HG03571 (cell line): ENCODE results near the gene ADIPOR2.
A peak's percentile ranks its signal among the peaks of the same experiment; 100 is the strongest.
"Not testable (repeated sequence)": the region's sequence is repeated elsewhere in the genome, so short reads cannot be mapped to it uniquely, and the experiment has no call there.

Experiments
- ATAC-seq: cut with Tn5 transposase; IDR thresholded peaks from one replicate; pipeline ENCODE4 v1.9.1; 2021; ENCODE audit not compliant: unreplicated experiment

The ADIPOR2 gene

DNA sequence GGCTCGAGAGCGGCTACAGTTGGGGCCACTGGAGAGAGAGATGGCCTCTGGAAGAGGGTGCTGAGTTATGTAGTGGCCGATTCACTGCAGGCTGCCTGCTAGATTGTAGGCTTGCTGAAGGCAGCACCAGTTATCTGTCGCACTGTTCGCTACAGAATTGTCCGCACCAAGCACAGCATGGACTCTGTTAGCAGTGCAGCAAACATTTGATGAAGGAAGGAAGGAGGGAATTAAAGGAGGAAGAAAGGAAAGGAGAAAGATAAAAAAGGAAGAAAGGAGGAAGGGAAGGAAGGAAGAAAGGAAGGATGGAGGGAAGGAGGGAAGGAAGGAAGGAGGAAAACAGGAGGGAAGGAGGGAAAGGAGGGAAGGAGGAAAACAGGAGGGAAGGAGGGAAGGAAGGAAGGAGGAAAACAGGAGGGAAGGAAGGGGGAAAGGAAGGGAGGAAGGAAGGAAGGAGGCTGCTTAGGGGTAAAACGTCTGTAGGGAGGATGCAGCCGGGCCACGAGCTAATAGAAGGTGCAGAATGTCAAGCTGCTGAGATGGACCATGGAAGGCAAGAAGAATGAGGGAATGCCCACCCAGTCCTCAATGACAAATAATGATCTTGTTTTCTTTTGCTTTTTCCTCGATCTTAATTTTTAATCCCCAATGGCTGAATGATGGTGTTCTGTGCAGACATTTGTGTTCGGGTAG lies 27.3 kb upstream of the ADIPOR2 start:
- no peak for ATAC-seq

DNA sequence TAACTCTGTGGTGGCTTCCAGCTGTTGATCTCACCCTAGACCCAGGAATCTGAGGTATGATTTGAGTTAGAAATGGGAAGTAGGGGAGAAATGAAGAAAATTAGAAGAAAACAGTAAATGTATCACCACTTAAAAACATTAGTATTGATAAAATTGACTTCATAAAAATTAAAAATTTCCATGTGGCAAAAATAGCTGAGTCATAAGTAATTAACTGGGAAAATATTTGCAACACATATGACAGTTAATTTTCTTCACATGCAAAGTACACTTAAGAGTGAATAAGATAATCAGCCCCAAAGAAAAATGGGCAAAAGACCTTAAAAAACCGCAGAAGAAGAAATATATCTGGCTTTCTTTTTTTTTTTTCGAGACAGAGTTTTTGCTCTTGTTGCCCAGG lies 25.5 kb upstream of the ADIPOR2 start:
- no peak for ATAC-seq

DNA sequence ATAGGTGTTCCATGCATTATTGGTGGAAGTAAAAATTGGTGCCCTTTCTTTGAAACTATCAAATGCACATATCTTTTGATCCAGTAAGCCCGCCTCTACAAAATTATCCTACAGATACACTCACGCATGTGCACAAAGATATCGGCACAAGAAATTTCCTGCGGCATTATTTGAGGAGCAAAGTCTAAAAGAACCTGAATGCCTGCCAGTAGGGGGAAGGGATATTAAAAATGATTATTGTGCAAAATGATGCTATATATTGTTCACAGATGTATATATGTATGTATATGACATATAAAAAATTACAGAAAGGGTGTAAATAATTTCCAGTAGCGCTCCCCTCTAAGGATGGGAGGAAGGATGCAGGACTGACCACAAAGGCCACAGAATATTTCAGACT lies 24.7 kb upstream of the ADIPOR2 start:
- no peak for ATAC-seq

DNA sequence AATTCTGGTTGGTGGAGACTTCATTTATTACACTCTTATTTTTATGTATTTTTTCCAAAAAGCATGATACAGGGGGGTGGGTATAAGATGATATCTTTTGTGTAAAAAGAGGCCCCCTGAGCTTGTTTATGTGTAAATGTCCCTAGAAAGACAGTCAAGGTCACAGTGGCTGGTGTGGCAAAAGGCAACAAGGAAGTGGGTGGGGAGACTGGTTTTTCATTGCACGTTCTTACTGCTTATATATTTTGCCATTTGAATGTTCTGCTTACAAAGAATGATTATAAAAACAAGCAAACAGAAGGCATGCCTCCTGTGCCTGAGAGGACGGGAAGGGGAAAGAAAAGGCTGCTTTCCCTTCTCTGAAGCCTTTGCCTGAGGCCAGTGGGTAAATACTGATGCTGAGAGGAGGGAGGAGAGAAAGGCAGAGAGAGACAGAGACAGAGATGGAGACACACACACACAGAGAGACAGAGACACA lies 24.1 kb upstream of the ADIPOR2 start:
- ATAC-seq: no peak

DNA sequence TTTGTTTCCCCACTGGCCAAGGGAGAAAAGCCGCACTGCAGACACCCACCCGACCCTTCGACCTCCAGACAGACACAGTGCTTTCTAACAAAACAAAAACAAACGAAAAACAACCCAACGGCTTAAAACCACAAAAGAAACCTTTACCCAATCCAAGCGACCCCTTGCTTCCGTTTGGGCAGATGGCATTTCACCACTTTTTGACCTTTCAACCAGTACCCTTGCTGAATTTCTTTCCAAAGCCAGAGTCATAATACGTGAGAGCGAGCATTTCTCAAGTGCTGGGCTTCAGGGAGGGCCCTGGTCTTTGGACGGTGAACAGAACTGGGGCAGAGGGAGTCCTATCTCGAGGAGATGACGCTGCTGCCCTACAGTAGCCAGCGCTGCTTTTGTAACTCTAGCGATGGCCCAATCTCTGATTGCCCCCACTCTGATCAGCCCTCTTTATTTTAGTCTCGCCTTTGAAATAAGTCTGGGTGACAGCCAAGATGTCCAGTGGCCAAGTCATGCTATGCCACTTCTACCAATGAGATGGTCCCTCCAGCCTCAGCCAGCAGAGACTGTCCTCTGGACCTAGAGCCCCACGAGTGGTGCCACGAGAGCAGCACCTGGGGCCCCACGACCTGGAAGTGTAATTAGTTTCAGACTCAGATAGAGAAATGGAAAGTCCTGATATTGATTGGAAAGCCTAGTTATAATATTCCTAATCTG lies 21.9 kb upstream of the ADIPOR2 start:
- no peak for ATAC-seq

DNA sequence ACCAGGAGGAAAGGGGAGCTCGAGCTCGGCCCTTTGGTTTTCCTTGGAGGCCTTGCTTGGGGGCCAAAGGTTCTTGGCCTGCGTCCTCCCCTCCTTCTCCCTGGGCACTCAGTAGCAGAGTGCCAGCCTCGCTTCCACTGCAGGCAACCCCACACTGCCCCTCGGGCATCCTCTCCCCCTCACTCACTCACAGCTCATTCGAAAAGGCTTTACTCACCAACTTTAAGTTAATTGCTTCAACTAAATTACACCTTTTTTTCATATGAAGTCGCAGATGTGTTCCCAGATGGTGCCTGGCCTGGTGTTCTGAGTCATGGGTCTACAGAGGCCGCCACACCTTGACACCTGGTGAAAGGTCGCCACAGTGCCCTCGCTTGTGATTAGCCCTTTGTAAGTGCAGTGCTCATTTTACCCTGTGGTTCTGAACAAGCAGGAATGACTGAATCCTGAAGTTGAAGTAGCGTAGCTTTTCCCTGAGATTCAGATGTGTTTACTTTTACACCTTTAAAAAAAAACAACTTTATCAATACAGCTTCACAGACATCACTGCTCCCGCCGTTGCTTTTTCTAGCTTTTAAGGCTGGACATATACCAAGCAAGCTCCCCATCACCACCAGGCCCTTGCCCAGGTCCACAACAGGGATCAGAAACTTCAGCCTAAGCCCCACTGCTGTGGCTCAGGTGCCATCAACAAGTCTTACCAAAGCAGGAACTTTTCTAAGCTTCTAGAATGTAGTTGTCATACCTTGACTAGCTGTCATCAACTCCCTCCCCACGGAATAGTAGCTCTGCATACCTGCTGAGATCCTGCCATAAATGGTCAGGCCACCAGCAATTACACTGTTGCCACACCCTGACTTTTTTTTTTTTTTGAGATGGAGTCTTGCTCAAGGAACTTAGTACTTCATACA lies 20.3 kb upstream of the ADIPOR2 start:
- ATAC-seq: no peak

DNA sequence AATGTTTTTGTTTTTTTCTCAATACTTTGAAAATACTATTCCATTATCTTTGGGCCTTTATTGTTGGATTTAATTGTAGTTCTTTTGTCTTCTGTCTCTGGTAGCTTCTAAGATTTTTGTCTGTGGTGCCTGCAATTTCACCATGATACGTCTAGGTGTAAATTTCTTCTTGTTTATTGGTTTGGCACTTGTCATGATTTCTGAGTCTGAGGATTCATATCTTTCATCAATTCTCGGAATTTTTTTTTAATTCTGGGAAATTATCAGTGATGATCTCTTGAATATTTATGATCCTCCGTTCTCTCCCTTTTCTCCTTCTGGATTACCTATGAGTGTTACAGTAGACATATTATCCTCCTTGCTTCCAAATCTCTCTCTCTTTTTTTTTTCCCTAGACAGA lies 14.8 kb upstream of the ADIPOR2 start:
- no peak for ATAC-seq

DNA sequence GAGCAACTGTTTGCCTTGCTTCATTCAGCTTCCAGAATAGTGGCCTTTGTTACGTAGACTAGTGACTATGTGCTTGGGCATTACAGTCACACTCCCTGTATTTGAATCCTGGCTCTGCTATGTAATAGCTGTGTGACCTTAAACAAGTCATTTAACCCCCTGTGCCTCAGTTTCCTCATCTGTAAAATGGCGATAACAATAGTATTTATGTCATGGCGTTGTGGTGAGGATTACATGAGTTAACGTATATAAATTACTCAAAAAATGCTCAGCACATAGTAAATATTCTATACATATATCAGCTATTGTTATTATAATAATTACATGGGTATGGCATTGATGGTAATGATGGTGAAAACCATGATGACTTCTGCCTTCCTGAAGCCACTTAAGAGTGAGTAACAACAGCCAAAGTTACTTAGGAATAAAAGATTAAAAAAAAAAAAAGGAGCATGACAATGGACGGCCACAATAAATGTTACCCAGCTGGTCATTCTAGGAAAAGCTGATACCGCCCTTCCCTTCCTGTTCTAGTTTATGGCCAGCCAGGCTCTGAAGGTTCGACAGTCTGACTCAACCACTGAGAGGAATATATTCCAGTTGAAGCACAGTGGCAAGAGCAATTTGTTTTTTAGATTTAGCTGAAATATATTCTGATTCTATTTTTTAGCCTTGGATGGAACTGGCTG lies 9.9 kb upstream of the ADIPOR2 start:
- ATAC-seq: no peak

DNA sequence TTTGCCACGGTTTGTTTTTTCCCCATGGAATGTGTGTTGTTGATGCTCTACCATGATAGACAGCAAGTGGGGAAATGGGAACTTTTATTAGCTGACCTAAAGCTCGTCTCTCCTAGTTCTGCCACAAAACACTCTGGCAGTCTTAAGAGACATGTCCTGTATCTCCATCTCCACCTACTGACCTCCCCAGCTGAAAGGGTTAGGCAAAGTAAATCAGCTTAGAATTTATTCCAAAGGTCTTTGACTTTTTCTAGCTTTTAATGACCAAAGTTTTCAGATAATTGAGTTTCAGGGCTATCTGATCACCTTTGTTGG lies 9.4 kb upstream of the ADIPOR2 start:
- ATAC-seq: no peak

DNA sequence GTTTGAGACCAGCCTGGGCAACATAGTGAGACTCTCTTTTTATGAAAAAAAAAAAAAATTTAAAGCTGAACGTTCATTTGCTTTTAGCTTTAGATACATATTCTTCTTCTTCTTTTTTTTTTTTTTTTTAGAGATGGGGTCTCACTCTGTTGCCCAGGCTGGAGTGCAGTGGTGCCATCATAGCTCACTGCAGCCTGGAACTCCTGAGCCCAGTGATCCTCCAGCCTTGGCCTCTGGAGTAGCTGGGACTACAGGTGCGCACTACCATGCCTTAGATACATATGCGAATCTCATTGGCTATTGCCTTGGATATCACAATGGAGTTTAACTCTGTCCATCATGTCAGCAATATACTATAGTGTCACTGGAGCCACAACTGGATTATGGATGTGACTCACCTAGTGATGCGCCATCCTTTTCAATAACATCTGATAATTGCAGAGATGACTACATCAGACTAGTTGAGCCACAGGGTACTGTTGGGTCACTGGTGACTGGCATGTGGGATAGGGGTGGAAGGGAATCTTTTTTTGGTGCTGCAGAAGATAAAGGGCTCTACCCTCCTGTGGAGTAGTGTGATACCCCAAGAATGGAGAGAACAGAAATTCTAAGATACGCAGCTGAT lies 2.7 kb upstream of the ADIPOR2 start:
- ATAC-seq: no peak

DNA sequence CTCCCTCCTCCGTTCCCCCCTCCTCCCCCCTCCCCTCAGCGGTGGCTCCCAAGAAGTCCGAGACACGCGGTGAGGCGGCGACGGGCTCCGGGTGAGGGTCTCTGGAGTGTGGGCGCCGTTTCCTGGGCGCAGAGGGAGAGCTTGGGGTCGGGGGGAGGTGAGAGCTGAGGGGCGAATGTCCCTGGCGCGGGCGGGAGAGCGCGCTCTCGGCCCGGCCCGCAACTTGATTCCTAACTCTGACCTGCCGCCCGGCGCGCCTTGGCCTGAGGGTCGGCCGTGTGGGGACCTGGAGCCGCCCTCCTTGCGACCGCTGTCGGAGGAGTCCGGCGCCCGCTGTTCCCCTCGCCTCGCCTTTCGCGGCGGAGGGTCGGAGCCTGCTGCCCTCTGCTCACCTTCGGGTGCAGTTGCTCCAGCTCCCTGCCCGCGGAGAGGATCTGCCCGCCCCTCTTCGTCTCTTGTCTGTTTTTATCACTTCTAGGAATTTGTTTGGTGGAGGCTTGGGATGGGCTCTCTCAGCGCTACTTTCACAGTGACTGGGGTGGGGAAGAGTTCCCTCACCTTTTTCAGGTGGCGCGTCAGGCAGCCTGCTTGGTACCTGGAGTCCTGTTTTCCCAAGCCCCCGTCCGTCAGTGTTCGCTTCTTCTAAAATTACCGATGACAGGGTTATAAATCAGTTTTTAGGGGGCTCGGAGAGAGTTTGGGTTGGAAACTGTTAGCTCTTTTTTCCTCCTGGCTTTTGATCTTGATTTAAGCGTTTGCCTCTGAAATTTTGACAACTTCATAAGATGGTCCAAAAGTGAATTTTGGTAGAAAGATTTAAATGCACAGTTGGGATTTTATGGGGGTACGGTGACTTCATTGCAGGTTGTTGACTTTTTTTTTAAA lies 495 bp downstream of the ADIPOR2 start:
- ATAC-seq: peak; percentile 32

DNA sequence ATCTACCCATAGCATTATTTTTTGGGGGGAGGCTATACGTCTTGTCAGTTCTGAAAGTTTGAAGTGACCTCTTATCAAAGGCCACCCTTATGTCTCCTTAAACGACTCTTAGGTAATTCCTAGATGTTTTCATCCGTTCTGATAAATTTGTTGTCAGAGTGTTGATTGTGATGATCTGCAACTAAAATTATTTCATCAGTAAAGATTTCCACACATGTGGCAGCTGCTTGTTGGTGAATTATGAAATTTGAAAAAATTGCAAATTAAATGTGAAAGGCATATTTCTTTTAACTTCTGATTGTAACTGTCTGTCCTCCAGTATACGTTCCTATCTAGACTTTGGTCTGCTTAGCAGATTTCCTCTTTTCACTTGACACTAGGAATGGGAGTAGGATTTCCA lies 1.4 kb downstream of the ADIPOR2 start:
- no peak for ATAC-seq

DNA sequence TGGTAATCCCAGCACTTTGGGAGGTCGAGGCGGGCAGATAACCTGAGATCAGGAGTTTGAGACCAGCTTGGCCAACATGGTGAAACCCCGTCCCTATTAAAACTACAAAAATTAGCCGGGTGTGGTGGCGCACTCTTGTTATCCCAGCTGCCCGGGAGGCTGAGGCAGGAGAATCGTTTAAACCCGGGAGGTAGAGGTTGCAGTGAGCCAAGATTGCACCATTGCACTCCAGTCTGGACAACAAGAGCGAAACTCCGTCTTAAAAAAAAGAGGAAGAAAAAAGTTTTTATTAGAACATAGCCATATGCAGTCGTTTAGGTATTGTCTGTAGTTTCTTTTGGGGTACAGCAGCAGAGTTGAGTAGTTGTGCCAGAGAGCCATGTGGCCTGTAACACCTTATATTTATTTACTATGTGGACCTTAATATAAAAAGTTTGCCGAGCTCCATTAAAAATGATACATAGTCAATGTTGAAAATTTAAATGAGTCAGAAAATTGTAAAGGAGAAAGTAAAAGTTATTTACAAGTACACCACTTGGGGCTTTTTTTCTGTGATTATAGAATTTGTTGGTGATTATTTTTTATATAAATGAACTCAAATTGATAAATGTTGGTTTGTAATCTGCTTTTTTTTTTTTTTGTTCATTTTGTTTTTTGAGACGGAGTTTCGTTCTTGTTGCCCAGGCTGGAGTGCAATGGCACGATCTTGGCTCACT lies 2.2 kb downstream of the ADIPOR2 start:
- ATAC-seq: no peak

DNA sequence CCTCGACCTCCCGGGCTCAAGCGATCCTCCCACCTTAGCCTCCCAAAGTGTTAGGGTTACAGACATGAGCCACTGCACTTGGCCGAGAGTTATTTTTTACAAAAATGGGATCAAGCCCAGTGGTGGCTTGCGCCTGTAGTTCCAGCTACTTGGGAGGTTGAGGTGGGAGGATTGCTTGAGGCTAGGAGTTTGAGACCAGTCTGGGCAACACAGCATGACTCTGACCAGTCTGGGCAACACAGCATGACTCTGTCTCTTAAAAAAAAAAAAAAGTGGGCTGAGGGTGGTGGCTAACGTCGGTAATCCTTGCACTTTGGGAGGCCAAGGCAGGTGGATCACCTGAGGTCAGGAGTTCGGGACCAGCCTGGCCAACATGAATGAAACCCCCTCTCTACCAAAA lies 4.2 kb downstream of the ADIPOR2 start:
- ATAC-seq: not testable (repeated sequence)

DNA sequence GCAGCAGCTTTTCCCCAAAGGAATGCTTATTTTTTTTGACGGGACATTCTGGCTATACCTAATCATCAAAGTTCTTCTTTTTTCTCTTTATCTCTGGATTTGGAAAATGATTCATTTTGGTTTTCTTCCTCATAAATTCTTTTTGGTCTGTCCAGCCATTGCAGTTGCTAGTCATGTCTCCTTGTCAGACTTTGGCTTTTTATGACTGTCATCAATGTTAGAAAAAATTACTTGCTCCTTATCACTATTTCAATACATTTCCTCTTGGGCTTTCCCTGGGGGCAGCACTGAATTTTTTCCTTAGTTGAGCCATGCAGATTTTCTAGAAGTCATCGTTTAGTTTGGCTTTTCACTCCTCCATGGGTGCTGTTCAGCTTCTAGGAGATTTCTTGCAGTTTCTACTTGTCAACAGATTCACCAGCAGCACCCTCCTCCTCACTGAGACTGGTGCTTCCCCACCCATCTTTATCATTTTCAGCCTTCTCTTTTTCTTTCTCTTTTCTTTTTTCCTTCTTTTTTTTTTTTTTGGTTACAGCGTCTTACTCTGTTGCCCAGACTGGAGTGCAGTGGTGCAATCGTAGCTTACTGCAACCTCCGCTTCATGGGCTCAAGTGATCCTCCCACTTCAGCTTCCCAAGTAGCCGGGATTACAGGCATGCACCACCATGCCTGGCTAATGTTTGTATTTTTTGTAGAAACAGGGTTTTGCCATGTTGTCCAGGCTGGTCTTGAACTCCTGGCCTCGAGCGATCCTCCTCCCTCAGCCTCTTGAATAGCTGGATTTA lies 5.2 kb downstream of the ADIPOR2 start:
- ATAC-seq: no peak

DNA sequence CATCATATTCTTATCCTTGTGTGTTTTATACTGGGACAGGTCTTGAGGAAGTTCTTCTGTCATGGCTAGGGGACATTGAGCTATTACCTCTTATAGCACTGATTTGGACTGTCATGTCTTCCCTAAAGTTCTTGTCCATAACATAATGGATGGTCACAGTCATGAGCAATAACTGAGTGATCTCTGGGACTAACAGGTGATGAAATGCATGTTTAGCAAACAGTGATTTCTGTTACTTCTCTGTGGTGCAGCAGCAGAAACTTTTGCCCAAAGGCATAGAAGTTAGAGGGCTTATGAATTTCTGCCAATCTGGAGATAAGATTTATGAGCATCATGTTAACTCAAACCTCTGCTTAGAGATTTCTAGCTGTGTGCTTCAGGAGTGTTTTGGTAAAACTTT lies 5.9 kb downstream of the ADIPOR2 start:
- ATAC-seq: no peak

DNA sequence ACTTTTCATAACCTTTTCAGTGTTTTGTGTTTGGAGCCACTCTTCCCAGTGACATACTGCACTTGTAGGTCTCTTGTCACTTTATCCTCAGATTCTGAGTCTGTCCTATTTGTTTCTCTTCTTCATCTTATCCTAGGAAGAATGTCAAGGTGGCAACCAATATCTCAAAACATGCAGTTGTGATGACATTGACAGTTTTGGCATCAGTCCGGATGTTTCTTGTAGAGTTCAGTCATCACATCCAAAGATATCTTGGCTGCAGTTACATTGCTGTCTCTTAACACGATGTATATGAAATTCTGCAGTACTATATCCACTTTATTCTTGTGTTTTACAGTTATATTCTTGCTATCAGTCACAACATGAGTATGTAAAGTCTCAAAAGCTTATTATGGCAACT lies 6.4 kb downstream of the ADIPOR2 start:
- ATAC-seq: no peak

DNA sequence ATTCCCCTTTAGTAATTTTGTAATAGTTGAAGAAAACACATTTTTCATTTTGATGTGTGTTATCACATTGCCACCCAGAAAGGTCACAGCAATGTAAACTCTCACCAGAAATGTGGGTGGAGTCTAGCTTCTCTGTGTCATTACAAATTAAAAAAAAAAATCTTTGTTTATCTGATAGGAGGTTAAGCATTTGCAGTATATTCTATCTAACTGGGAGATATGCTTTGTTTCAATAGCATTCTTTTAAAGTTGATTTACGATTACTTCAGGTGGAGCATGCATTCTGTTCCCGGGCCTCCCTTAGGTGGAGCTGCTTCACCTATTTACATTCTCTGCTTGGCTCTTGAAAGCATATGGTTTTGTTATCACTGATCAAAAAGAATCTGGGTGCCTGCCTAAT lies 7.8 kb downstream of the ADIPOR2 start:
- ATAC-seq: no peak
